Measurements from ENCODE around the gene RFNG. TPM values are rescaled to one million over a fixed set of nuclear protein-coding genes. Genes with fewer than 3 reads are reported as not detected.

The RFNG gene
- total and polyA plus RNA-seq, 2 of the 13 experiments (the other 11 are each of a cell fraction or from before 2014, with no cell fraction given) = 61.4 to 64.0 TPM

- TF ChIP-seq ZBED4 (CRISPR knock-in tag; IDR thresholded peaks at IDR 0.05; ENCODE audit: borderline replicate concordance) (peak; percentile 74; the same call in 1 of the 2 replicates), NFIC (IDR thresholded peaks at IDR 0.05; ENCODE audit: low read length) (no peak), BHLHE40 (IDR thresholded peaks at IDR 0.05; ENCODE audit: low read length) (0 out of 2 replicates have a peak, but pooled peaks have one; percentile 10), CTCF (CRISPR knock-in tag; IDR thresholded peaks at IDR 0.05) (peak; percentile 96), PAWR (CRISPR knock-in tag; IDR thresholded peaks at IDR 0.05; ENCODE audit: borderline replicate concordance) (no peak), SMAD1 (CRISPR knock-in tag; IDR thresholded peaks at IDR 0.05; ENCODE audit: borderline replicate concordance, low read depth) (0 out of 2 replicates have a peak, but pooled peaks have one; percentile 9), EZH2 (conservative IDR thresholded peaks at IDR 0.05; ENCODE audit: low read depth, low read length) (no peak), ZNF607 (CRISPR knock-in tag; IDR thresholded peaks at IDR 0.05; ENCODE audit: borderline replicate concordance) (no peak), SPEN (CRISPR knock-in tag; IDR thresholded peaks at IDR 0.05; ENCODE audit: low read depth) (peak; percentile 20), THAP9 (CRISPR knock-in tag; IDR thresholded peaks at IDR 0.05; ENCODE audit: borderline replicate concordance) (0 out of 2 replicates have a peak, but pooled peaks have one; percentile 7), PITX1 (CRISPR knock-in tag; IDR thresholded peaks at IDR 0.05) (peak; percentile 71; the same call in 1 of the 2 replicates), BCL3 (CRISPR knock-in tag; IDR thresholded peaks at IDR 0.05) (peak; percentile 59; the same call in 1 of the 2 replicates), HOXA5 (CRISPR knock-in tag; IDR thresholded peaks at IDR 0.05) (peak; percentile 60; the same call in 1 of the 2 replicates), RBFOX2 (IDR thresholded peaks at IDR 0.05; ENCODE audit: low read depth, low read length) (peak; percentile 68), AKAP8 (CRISPR knock-in tag; IDR thresholded peaks at IDR 0.05) (peak; percentile 21)
Measured at GRCh38 chr17:82019690-82020571, 31.7 kb downstream of the RFNG start (continued).
